Measurements from ENCODE around the gene GRAP2. TPM values are rescaled to one million over a fixed set of nuclear protein-coding genes. Genes with fewer than 3 reads are reported as not detected.

The GRAP2 gene
- total RNA-seq, 1 experiment from 2014 or later = 0.54 TPM

DNA sequence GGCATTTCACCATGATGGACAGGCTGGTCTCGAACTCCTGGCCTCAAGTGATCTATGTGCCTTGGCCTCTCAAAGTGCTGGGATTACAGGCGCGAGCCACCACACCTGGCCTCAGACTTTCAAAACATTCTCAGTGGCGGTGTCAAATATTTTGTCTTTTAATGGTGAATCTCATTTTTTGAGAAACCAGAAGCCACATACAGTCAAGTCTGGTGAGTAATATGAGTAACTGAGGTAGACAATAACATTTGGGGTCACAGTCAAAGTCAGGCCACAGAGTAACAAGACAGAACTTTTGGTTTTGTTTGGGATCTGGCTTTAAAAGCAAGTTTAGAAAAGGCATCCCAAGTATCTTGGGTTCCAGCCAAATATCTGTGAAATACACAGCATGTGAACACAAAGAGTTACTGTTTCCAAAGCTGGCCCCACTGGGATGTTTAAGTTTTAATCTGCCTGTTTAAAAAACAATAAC lies 53.7 kb downstream of the GRAP2 start:
- Histone ChIP-seq H3K9me3 (ENCODE audit: control insufficient read depth, insufficient read depth, low read depth, low read length) (no peaks in the 10 kb centered on the region), H3K4me1 (ENCODE audit: control insufficient read depth, insufficient read depth, low read length) (no peaks in the 10 kb centered on the region), H3K36me3 (ENCODE audit: control insufficient read depth, insufficient read depth, low read length) (no peaks in the 10 kb centered on the region), H3K27ac (ENCODE audit: low read length) (no peak overlapping the region), H3K4me3 (ENCODE audit: low read depth in 2 of 2, low read length in 2 of 2) (no peak overlapping the region), H3K27me3 (ENCODE audit: control insufficient read depth, insufficient read depth, low read length) (no peaks in the 10 kb centered on the region)
- BruUV-seq (replicated peaks) = no TSS peak
- TF ChIP-seq, protein P1, sequence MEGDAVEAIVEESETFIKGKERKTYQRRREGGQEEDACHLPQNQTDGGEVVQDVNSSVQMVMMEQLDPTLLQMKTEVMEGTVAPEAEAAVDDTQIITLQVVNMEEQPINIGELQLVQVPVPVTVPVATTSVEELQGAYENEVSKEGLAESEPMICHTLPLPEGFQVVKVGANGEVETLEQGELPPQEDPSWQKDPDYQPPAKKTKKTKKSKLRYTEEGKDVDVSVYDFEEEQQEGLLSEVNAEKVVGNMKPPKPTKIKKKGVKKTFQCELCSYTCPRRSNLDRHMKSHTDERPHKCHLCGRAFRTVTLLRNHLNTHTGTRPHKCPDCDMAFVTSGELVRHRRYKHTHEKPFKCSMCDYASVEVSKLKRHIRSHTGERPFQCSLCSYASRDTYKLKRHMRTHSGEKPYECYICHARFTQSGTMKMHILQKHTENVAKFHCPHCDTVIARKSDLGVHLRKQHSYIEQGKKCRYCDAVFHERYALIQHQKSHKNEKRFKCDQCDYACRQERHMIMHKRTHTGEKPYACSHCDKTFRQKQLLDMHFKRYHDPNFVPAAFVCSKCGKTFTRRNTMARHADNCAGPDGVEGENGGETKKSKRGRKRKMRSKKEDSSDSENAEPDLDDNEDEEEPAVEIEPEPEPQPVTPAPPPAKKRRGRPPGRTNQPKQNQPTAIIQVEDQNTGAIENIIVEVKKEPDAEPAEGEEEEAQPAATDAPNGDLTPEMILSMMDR (IDR thresholded peaks at IDR 0.05) = no peak
- TF ChIP-seq SIN3A (IDR thresholded peaks at IDR 0.05; ENCODE audit: borderline replicate concordance, insufficient read depth, low read depth, low read length) (no peak), TCF7L2 (IDR thresholded peaks at IDR 0.05; ENCODE audit: low read depth, low read length) (no peak), POLR2AphosphoS5 (IDR thresholded peaks at IDR 0.05; ENCODE audit: low read depth, low read length) (no peak)
- TF ChIP-seq, protein P2, sequence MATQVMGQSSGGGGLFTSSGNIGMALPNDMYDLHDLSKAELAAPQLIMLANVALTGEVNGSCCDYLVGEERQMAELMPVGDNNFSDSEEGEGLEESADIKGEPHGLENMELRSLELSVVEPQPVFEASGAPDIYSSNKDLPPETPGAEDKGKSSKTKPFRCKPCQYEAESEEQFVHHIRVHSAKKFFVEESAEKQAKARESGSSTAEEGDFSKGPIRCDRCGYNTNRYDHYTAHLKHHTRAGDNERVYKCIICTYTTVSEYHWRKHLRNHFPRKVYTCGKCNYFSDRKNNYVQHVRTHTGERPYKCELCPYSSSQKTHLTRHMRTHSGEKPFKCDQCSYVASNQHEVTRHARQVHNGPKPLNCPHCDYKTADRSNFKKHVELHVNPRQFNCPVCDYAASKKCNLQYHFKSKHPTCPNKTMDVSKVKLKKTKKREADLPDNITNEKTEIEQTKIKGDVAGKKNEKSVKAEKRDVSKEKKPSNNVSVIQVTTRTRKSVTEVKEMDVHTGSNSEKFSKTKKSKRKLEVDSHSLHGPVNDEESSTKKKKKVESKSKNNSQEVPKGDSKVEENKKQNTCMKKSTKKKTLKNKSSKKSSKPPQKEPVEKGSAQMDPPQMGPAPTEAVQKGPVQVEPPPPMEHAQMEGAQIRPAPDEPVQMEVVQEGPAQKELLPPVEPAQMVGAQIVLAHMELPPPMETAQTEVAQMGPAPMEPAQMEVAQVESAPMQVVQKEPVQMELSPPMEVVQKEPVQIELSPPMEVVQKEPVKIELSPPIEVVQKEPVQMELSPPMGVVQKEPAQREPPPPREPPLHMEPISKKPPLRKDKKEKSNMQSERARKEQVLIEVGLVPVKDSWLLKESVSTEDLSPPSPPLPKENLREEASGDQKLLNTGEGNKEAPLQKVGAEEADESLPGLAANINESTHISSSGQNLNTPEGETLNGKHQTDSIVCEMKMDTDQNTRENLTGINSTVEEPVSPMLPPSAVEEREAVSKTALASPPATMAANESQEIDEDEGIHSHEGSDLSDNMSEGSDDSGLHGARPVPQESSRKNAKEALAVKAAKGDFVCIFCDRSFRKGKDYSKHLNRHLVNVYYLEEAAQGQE (IDR thresholded peaks at IDR 0.05; ENCODE audit: insufficient read depth in 1 of 2, low read depth in 2 of 2, low read length in 1 of 2) = no peak
- in situ Hi-C loops (cut with HindIII; ENCODE audit: low pct_unique_long_range_greater_than_20kb, low sequenced_read_pairs) (no loop called here), intact Hi-C loops (cut with micrococcal nuclease; ENCODE audit: unreplicated experiment) (no loop called here)
- ATAC-seq (no peak), DNase-seq (ENCODE audit: low read depth, low spot score) (no peak)
- POLR2A ChIA-PET = no interaction called here
- CTCF ChIA-PET = no interaction called here

GRCh38 chr22:39955675-39956074 lies 54.8 kb downstream of the GRAP2 start:
- Histone ChIP-seq H3K27ac (ENCODE audit: low read length) (no peak overlapping the region), H3K9me3 (ENCODE audit: control insufficient read depth, insufficient read depth, low read depth, low read length) (no peaks in the 10 kb centered on the region), H3K27me3 (ENCODE audit: control insufficient read depth, insufficient read depth, low read length) (no peaks in the 10 kb centered on the region), H3K4me1 (ENCODE audit: control insufficient read depth, insufficient read depth, low read length) (no peaks in the 10 kb centered on the region), H3K4me3 (ENCODE audit: low read depth in 2 of 2, low read length in 2 of 2) (no peak overlapping the region), H3K36me3 (ENCODE audit: control insufficient read depth, insufficient read depth, low read length) (no peaks in the 10 kb centered on the region)
- ChIA-PET CTCF (interaction anchor here (0.7 kb wide), 1 partner anchor 218 kb away, joined by 7 read pairs; no protein-coding TSS in a partner anchor), POLR2A (no interaction called here)
- DNase-seq (ENCODE audit: low read depth, low spot score) (no peak), ATAC-seq (no peak)
- no TSS peak for BruUV-seq (replicated peaks)
- intact Hi-C loops (cut with micrococcal nuclease; ENCODE audit: unreplicated experiment) (no loop called here), in situ Hi-C loops (cut with HindIII; ENCODE audit: low pct_unique_long_range_greater_than_20kb, low sequenced_read_pairs) (no loop called here)
- TF ChIP-seq, protein P1 (IDR thresholded peaks at IDR 0.05) = no peak

Data from Panc1 (cell line).